ENCODE data around the gene ROBO2.

ROBO2 gene

DNA sequence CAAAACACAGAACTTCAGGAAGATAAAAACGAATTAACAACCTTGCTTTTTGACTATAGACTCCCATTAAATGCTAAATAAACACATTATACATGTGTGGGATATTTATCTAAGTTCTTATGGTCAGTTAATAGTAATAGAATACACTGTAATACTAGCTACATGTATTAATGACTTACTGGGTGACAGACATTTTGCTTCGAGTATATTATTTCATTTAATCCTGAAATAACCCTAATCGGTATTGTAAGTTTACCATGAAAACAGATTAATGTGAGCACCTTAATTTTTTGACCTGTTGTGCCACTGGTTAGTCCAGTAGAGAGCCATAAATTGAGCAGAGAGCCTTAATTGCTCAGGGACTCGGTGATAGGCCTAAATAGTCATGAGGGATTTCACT, 151.1 kb downstream of the ROBO2 start (continued):
- TF ChIP-seq ZNF629 (tag by site-specific recombination; IDR thresholded peaks at IDR 0.05) (no peak), TRIM28 (IDR thresholded peaks at IDR 0.05; ENCODE audit: borderline replicate concordance, low read length) (no peak), ZFP3 (tag by site-specific recombination; IDR thresholded peaks at IDR 0.05; ENCODE audit: low read depth) (no peak), FEZF1 (tag by site-specific recombination; IDR thresholded peaks at IDR 0.05) (0 out of 2 replicates have a peak, but pooled peaks have one; percentile 4), ZSCAN16 (tag by site-specific recombination; IDR thresholded peaks at IDR 0.05) (no peak), ZXDB (tag by site-specific recombination; IDR thresholded peaks at IDR 0.05) (peak; percentile 16; the same call in 1 of the 2 replicates), OSR2 (tag by site-specific recombination; IDR thresholded peaks at IDR 0.05) (peak; percentile 82), PRDM6 (tag by site-specific recombination; IDR thresholded peaks at IDR 0.05) (no peak)

GRCh38 chr3:77191640-77192039, 151.7 kb downstream of the ROBO2 start:
- ChIA-PET POLR2A (no interaction called here), CTCF (no interaction called here)
- Histone ChIP-seq H3K4me1 (ENCODE audit: control insufficient read depth, insufficient read depth, low read length) (0 out of 2 replicates have a peak, but pooled peaks cover 5% of the 10 kb centered on the region), H3K27ac (ENCODE audit: extremely low read depth, low read depth, low read length) (peak overlapping the region; percentile 86), H3K9me3 (ENCODE audit: control insufficient read depth, insufficient read depth, low read depth, low read length) (no peaks in the 10 kb centered on the region), H3K4me3 (ENCODE audit: low read depth, low read length) (no peak overlapping the region), H3K36me3 (ENCODE audit: control insufficient read depth in 2 of 2, insufficient read depth in 1 of 2, low read length in 2 of 2) (no peaks in the 10 kb centered on the region)
- TF ChIP-seq GFI1B (tag by site-specific recombination; IDR thresholded peaks at IDR 0.05) (peak; percentile 90), HIC1 (tag by site-specific recombination; IDR thresholded peaks at IDR 0.05) (peak; percentile 89), ZNF248 (tag by site-specific recombination; IDR thresholded peaks at IDR 0.05) (no peak), ZNF211 (tag by site-specific recombination; IDR thresholded peaks at IDR 0.05; ENCODE audit: low read depth) (no peak), ZBTB48 (tag by site-specific recombination; IDR thresholded peaks at IDR 0.05) (no peak), TRIM28 (IDR thresholded peaks at IDR 0.05; ENCODE audit: borderline replicate concordance, low read length) (peak; percentile 23; the same call in 1 of the 2 replicates), ZNF114 (tag by site-specific recombination; IDR thresholded peaks at IDR 0.05) (no peak), ZNF623 (tag by site-specific recombination; IDR thresholded peaks at IDR 0.05) (no peak), ZNF214 (tag by site-specific recombination; IDR thresholded peaks at IDR 0.05; ENCODE audit: borderline replicate concordance) (no peak), ZNF292 (tag by site-specific recombination; IDR thresholded peaks at IDR 0.05; ENCODE audit: borderline replicate concordance, low read depth) (no peak), SALL2 (tag by site-specific recombination; IDR thresholded peaks at IDR 0.05; ENCODE audit: borderline replicate concordance) (no peak), TSHZ1 (tag by site-specific recombination; IDR thresholded peaks at IDR 0.05; ENCODE audit: borderline replicate concordance) (peak; percentile 69; the same call in 1 of the 2 replicates), ZNF223 (tag by site-specific recombination; IDR thresholded peaks at IDR 0.05) (no peak)
- TF ChIP-seq, protein P1, sequence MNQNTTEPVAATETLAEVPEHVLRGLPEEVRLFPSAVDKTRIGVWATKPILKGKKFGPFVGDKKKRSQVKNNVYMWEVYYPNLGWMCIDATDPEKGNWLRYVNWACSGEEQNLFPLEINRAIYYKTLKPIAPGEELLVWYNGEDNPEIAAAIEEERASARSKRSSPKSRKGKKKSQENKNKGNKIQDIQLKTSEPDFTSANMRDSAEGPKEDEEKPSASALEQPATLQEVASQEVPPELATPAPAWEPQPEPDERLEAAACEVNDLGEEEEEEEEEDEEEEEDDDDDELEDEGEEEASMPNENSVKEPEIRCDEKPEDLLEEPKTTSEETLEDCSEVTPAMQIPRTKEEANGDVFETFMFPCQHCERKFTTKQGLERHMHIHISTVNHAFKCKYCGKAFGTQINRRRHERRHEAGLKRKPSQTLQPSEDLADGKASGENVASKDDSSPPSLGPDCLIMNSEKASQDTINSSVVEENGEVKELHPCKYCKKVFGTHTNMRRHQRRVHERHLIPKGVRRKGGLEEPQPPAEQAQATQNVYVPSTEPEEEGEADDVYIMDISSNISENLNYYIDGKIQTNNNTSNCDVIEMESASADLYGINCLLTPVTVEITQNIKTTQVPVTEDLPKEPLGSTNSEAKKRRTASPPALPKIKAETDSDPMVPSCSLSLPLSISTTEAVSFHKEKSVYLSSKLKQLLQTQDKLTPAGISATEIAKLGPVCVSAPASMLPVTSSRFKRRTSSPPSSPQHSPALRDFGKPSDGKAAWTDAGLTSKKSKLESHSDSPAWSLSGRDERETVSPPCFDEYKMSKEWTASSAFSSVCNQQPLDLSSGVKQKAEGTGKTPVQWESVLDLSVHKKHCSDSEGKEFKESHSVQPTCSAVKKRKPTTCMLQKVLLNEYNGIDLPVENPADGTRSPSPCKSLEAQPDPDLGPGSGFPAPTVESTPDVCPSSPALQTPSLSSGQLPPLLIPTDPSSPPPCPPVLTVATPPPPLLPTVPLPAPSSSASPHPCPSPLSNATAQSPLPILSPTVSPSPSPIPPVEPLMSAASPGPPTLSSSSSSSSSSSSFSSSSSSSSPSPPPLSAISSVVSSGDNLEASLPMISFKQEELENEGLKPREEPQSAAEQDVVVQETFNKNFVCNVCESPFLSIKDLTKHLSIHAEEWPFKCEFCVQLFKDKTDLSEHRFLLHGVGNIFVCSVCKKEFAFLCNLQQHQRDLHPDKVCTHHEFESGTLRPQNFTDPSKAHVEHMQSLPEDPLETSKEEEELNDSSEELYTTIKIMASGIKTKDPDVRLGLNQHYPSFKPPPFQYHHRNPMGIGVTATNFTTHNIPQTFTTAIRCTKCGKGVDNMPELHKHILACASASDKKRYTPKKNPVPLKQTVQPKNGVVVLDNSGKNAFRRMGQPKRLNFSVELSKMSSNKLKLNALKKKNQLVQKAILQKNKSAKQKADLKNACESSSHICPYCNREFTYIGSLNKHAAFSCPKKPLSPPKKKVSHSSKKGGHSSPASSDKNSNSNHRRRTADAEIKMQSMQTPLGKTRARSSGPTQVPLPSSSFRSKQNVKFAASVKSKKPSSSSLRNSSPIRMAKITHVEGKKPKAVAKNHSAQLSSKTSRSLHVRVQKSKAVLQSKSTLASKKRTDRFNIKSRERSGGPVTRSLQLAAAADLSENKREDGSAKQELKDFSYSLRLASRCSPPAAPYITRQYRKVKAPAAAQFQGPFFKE (tag by site-specific recombination; IDR thresholded peaks at IDR 0.05; ENCODE audit: borderline replicate concordance): no peak
- TF ChIP-seq, protein P2, sequence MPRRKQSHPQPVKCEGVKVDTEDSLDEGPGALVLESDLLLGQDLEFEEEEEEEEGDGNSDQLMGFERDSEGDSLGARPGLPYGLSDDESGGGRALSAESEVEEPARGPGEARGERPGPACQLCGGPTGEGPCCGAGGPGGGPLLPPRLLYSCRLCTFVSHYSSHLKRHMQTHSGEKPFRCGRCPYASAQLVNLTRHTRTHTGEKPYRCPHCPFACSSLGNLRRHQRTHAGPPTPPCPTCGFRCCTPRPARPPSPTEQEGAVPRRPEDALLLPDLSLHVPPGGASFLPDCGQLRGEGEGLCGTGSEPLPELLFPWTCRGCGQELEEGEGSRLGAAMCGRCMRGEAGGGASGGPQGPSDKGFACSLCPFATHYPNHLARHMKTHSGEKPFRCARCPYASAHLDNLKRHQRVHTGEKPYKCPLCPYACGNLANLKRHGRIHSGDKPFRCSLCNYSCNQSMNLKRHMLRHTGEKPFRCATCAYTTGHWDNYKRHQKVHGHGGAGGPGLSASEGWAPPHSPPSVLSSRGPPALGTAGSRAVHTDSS (tag by site-specific recombination; IDR thresholded peaks at IDR 0.05): peak; percentile 42; the same call in 1 of the 2 replicates

All from HEK293 (cell line).